ENCODE measurements around the gene ZNF624.

DNA sequence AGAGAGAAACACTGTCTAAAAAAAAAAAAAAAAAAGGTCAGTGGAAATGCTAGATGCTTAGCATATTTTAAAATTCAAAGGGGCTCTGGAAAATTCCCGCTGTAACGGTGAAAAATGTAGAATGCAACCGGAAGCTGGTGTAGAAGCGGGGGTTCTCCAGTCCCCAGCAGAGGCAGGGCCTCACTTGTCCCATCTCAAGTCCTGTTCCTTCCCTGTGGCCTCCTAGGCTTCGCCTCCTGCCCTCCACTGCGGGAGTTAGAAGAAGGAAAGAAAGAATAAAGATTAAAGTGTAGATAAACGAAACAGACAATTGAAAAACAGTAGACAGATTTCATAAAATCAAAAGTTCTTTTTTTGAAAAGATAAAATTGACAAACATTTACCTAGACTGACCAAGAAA lies 69.9 kb downstream of the ZNF624 start:
- TF ChIP-seq, protein P1, sequence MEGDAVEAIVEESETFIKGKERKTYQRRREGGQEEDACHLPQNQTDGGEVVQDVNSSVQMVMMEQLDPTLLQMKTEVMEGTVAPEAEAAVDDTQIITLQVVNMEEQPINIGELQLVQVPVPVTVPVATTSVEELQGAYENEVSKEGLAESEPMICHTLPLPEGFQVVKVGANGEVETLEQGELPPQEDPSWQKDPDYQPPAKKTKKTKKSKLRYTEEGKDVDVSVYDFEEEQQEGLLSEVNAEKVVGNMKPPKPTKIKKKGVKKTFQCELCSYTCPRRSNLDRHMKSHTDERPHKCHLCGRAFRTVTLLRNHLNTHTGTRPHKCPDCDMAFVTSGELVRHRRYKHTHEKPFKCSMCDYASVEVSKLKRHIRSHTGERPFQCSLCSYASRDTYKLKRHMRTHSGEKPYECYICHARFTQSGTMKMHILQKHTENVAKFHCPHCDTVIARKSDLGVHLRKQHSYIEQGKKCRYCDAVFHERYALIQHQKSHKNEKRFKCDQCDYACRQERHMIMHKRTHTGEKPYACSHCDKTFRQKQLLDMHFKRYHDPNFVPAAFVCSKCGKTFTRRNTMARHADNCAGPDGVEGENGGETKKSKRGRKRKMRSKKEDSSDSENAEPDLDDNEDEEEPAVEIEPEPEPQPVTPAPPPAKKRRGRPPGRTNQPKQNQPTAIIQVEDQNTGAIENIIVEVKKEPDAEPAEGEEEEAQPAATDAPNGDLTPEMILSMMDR (IDR thresholded peaks at IDR 0.05), result no peak
- TF ChIP-seq EZH2phosphoT487 (IDR thresholded peaks at IDR 0.05) (no peak), EZH2 (IDR thresholded peaks at IDR 0.05) (no peak)

All from neural progenitor cell (in vitro differentiated cells).